H1 (cell line): Measurements from ENCODE around the gene PTGIS. TPM values are rescaled to one million over a fixed set of nuclear protein-coding genes. Genes with fewer than 3 reads are reported as not detected.

Experiments
- HDAC2 ChIP-seq, 2 experiments: fragments of 300-600 bp in 1 of 2; sonication (generic) in 1 of 2; IDR thresholded peaks; 2 replicates each; pipeline ENCODE4 v1.6.1; 2011 to 2012; ENCODE audit warnings: low read depth in 2 of 2, low read length in 2 of 2, mild to moderate bottlenecking in 2 of 2, moderate library complexity in 2 of 2, borderline replicate concordance in 1 of 2, inconsistent platforms in 1 of 2
- RBBP5 ChIP-seq: IDR thresholded peaks from 2 replicates; pipeline ENCODE4 v1.7.1; 2012; ENCODE audit warnings: low read depth, mild to moderate bottlenecking, inconsistent platforms, low read length, moderate library complexity, borderline replicate concordance
- SP1 ChIP-seq: IDR thresholded peaks from 2 replicates; pipeline ENCODE4 v1.6.1; 2011; ENCODE audit warnings: low read depth, low read length
- YY1 ChIP-seq: IDR thresholded peaks from 2 replicates; pipeline ENCODE4 v1.6.1; 2011; ENCODE audit warnings: low read depth, mild to moderate bottlenecking, low read length
- polyA plus RNA-seq, 7 experiments: library from polyadenylated mRNA; depleted of rRNA in 3 of 7; stranded (reverse) in 5 of 7; unstranded in 2 of 7; fragments of >200 nt in 5 of 7; fragments of 200-250 nt in 2 of 7; gene quantifications; 1 replicate in 5 of 7; 2 replicates in 1 of 7; 4 replicates in 1 of 7; pipeline versions ENCODE4 v1.2.1 to v1.2.3, GENCODE V29; 2011 to 2013; ENCODE audit warnings: missing spikeins in 2 of 7, mixed read lengths in 2 of 7
- total RNA-seq: library from RNA; stranded (reverse); fragmentation: NEBNext Ultra II Directional; extraction: Animal tissue kit (Norgen Biotek cat#: 25700); gene quantifications from 2 replicates; pipeline ENCODE4 v1.2.1, GENCODE V29; 2021

Gene PTGIS
- total and polyA plus RNA-seq, 2 of the 8 experiments (the other 6 are each of a cell fraction or from before 2014, with no cell fraction given): 29.9 to 35.5 TPM

GRCh38 chr20:49585585-49586245 lies 17.8 kb upstream of the PTGIS start (continued):
- TF ChIP-seq RBBP5 (no peak), YY1 (no peak), SP1 (no peak), HDAC2 (IDR thresholded peaks at IDR 0.05; ENCODE audit: borderline replicate concordance in 1 of 2, low read depth in 2 of 2, low read length in 2 of 2) (no peak)
